ENCODE data around the gene KCNG4.

KCNG4 gene

GRCh38 chr16:84195201-84196093 is 44.4 kb downstream of the KCNG4 start:
- Histone ChIP-seq H3K27me3 (peaks cover 0 to 34% of the 10 kb centered on the region in 2 donors), H3K9me3 (no peaks in the 10 kb centered on the region), H3K4me1 (no peaks in the 10 kb centered on the region), H3K4me3 (no peak overlapping the region), H3K27ac (no peak overlapping the region), H3K36me3 (no peaks in the 10 kb centered on the region)
- no peak for TF ChIP-seq CTCF (IDR thresholded peaks at IDR 0.05)
- intact Hi-C loops (cut with DNase I; ENCODE audit: low total_unique reads) = no loop called here
- DNase-seq = no peak

GRCh38 chr16:84194470-84195200 is 45.2 kb downstream of the KCNG4 start:
- no peaks in the 10 kb centered on the region for H3K36me3 ChIP-seq

GRCh38 chr16:84194018-84194417 is 45.8 kb downstream of the KCNG4 start:
- intact Hi-C loops (cut with DNase I; ENCODE audit: low total_unique reads) = no loop called here
- no peak overlapping the region for H3K4me3 ChIP-seq
- no peaks in the 10 kb centered on the region for H3K9me3 ChIP-seq
- no peak for TF ChIP-seq CTCF (IDR thresholded peaks at IDR 0.05)
- H3K36me3 ChIP-seq = no peaks in the 10 kb centered on the region
- peaks cover 0 to 34% of the 10 kb centered on the region in 2 donors for H3K27me3 ChIP-seq
- no peak for DNase-seq
- no peak overlapping the region for H3K27ac ChIP-seq
- no peaks in the 10 kb centered on the region for H3K4me1 ChIP-seq

More at GRCh38 chr16:84194470-84195200, 45.2 kb downstream of the KCNG4 start:
- peaks cover 0 to 34% of the 10 kb centered on the region in 2 donors for H3K27me3 ChIP-seq
- no peak overlapping the region for H3K27ac ChIP-seq
- intact Hi-C loops (cut with DNase I; ENCODE audit: low total_unique reads) = no loop called here
- H3K9me3 ChIP-seq = no peaks in the 10 kb centered on the region
- no peak for TF ChIP-seq CTCF (IDR thresholded peaks at IDR 0.05)
- H3K4me1 ChIP-seq = no peaks in the 10 kb centered on the region
- no peak for DNase-seq
- no peak overlapping the region for H3K4me3 ChIP-seq

- TF ChIP-seq CTCF (IDR thresholded peaks at IDR 0.05) = no peak
- Histone ChIP-seq H3K4me3 (no peak overlapping the region), H3K9me3 (no peaks in the 10 kb centered on the region), H3K27me3 (peaks cover 0 to 34% of the 10 kb centered on the region in 2 donors), H3K36me3 (no peaks in the 10 kb centered on the region), H3K27ac (no peak overlapping the region), H3K4me1 (no peaks in the 10 kb centered on the region)
- intact Hi-C loops (cut with DNase I; ENCODE audit: low total_unique reads) = no loop called here
- no peak for DNase-seq
Observed at GRCh38 chr16:84193480-84193879, 46.3 kb downstream of the KCNG4 start.

GRCh38 chr16:84191466-84191865 is 48.3 kb downstream of the KCNG4 start:
- no peak overlapping the region for H3K27ac ChIP-seq
- H3K36me3 ChIP-seq = no peaks in the 10 kb centered on the region
- H3K4me3 ChIP-seq = no peak overlapping the region
- no peak for DNase-seq
- peaks cover 0 to 23% of the 10 kb centered on the region in 2 donors for H3K27me3 ChIP-seq
- peaks cover 0 to 3% (median 0%) of the 10 kb centered on the region in 4 donors for H3K4me1 ChIP-seq
- H3K9me3 ChIP-seq = no peaks in the 10 kb centered on the region
- no peak for TF ChIP-seq CTCF (IDR thresholded peaks at IDR 0.05)
- intact Hi-C loops (cut with DNase I; ENCODE audit: low total_unique reads) = no loop called here

Measured in tibial artery (tissue), 4 donors.